Mesothelial cell of epicardium (in vitro differentiated cells): ENCODE measurements around the gene SLC9A1. TPM values are rescaled to one million over a fixed set of nuclear protein-coding genes. Genes with fewer than 3 reads are reported as not detected.

Experiments
- DNase-seq, 2 experiments: peaks; one replicate each; pipeline ENCODE4 v3.0.0; 2021; ENCODE audit warnings: low spot score in 2 of 2; ENCODE audit not compliant: unreplicated experiment in 2 of 2
- H3K27ac Mint-ChIP-seq: 2 replicates; pipeline ENCODE4 v1.8.0; 2021; ENCODE audit warnings: mixed read lengths
- H3K27me3 Mint-ChIP-seq: 2 replicates; pipeline ENCODE4 v1.8.0; 2021; ENCODE audit warnings: low read depth, mixed read lengths
- H3K36me3 Mint-ChIP-seq: 2 replicates; pipeline ENCODE4 v1.8.0; 2021; ENCODE audit warnings: mixed read lengths
- H3K4me1 Mint-ChIP-seq: 2 replicates; pipeline ENCODE4 v1.8.0; 2021; ENCODE audit warnings: mixed read lengths
- H3K4me3 Mint-ChIP-seq: 2 replicates; pipeline ENCODE4 v1.8.0; 2021; ENCODE audit warnings: mild to moderate bottlenecking, moderate library complexity, mixed read lengths
- H3K9me3 Mint-ChIP-seq: 2 replicates; pipeline ENCODE4 v1.8.0; 2021; ENCODE audit warnings: mixed read lengths
- total RNA-seq: library from RNA; stranded (reverse); gene quantifications from 3 replicates; pipeline ENCODE4 v1.2.1, GENCODE V29; 2021
- TF ChIP-seq, protein P1 (sequence below): fragments of 200-600 bp; sonication (generic); IDR thresholded peaks from one replicate; pipeline ENCODE4 v1.5.0; 2021; ENCODE audit warnings: antibody characterized with exemption; ENCODE audit not compliant: unreplicated experiment

The SLC9A1 gene
- total RNA-seq, 1 donor from 2014 or later: 33.9 TPM

DNA sequence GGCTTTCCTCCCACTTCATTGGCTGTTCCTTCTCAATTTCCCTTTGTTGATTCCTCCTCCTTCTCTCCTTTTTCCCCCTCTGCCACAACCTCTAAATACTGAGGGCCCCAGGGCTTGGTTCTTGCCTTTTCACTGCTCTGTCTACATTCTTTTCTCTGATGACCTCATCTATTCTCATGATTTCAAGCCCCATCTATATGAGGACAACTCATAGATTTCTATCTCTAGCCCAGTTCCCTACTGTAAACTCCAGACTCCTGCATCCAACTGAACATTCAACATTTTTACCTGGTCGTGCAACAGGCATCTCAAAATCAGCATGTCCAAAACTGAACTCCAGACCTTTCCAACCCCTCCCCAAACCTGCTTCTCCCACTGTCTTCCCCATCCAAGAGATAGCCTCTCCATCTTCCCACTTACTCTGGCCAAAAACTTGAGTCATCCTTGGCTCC lies 11.5 kb upstream of the SLC9A1 start:
- Mint-ChIP-seq H3K27me3 (no peaks in the 10 kb centered on the region), H3K4me1 (no peaks in the 10 kb centered on the region), H3K4me3 (no peak overlapping the region), H3K27ac (no peak overlapping the region), H3K9me3 (no peaks in the 10 kb centered on the region), H3K36me3 (no peaks in the 10 kb centered on the region)
- DNase-seq: no peak
- TF ChIP-seq, protein P1, sequence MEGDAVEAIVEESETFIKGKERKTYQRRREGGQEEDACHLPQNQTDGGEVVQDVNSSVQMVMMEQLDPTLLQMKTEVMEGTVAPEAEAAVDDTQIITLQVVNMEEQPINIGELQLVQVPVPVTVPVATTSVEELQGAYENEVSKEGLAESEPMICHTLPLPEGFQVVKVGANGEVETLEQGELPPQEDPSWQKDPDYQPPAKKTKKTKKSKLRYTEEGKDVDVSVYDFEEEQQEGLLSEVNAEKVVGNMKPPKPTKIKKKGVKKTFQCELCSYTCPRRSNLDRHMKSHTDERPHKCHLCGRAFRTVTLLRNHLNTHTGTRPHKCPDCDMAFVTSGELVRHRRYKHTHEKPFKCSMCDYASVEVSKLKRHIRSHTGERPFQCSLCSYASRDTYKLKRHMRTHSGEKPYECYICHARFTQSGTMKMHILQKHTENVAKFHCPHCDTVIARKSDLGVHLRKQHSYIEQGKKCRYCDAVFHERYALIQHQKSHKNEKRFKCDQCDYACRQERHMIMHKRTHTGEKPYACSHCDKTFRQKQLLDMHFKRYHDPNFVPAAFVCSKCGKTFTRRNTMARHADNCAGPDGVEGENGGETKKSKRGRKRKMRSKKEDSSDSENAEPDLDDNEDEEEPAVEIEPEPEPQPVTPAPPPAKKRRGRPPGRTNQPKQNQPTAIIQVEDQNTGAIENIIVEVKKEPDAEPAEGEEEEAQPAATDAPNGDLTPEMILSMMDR: no peak

DNA sequence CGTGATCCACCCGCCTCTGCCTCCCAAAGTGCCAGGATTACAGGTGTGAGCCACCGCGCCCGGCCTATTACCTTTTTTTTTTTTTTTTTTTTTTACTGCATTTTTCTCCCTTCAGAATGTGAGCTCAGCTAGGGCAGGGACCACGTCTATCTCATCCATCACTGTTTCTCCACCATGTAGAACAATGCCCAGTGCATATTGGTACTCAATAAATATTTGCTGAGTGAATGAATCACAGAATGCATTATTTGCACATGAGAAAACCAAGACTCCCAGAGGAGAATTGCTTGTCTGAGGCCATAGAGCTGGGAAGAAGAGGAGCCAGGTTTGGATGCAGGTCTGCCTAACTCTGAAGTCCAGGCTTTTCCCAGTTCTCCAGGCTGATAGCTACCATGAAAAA lies 8.2 kb upstream of the SLC9A1 start:
- H3K9me3 Mint-ChIP-seq: no peaks in the 10 kb centered on the region
- no peak overlapping the region for H3K4me3 Mint-ChIP-seq
- no peak overlapping the region for H3K27ac Mint-ChIP-seq
- H3K27me3 Mint-ChIP-seq: no peaks in the 10 kb centered on the region
- H3K4me1 Mint-ChIP-seq: no peaks in the 10 kb centered on the region
- TF ChIP-seq, protein P1: no peak
- DNase-seq: no peak
- no peaks in the 10 kb centered on the region for H3K36me3 Mint-ChIP-seq

DNA sequence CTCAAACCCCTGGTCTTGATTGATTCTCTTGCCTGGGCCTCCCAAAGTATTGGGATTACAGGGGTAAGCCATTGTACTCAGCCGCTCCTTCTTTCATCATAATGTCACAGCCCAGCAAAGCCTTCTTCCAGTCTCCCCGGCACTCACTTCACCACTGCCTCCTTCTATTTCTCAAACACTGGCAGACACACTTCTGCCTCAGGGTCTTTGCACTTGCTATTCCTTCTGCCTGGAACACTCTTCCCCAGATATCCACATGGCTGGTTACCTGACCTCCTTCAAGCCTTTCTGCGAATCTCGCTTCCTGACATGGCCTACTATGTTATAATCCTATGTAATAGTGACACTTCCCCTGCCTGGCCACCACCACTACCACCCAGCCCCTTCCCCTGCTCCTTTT lies 7.2 kb upstream of the SLC9A1 start:
- no peak for DNase-seq
- TF ChIP-seq, protein P1: no peak
- H3K36me3 Mint-ChIP-seq: no peaks in the 10 kb centered on the region
- H3K9me3 Mint-ChIP-seq: no peaks in the 10 kb centered on the region
- H3K4me1 Mint-ChIP-seq: no peaks in the 10 kb centered on the region
- no peaks in the 10 kb centered on the region for H3K27me3 Mint-ChIP-seq
- H3K4me3 Mint-ChIP-seq: no peak overlapping the region
- H3K27ac Mint-ChIP-seq: no peak overlapping the region

DNA sequence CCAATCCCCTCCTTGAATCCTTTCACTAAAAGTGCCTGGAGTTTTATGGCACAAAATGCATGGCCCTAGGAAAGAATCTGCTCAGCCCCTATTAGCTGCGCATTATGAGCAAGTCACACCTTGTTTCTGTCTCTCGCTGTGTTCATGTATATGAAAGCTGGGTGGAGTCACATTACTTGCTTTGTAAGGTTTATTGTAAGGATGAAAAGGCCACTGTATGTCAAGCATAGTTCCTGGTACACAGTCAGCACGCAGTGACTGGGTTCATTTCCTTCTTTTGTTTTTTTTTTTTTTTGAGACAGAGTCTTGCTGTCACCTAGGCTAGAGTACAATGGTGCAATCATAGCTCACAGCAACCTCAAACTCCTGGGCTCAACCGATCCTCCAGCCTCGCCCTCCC lies 6.7 kb upstream of the SLC9A1 start:
- Mint-ChIP-seq H3K4me1 (no peaks in the 10 kb centered on the region), H3K9me3 (no peaks in the 10 kb centered on the region), H3K27ac (no peak overlapping the region), H3K27me3 (no peaks in the 10 kb centered on the region), H3K4me3 (no peak overlapping the region), H3K36me3 (no peaks in the 10 kb centered on the region)
- DNase-seq: no peak
- TF ChIP-seq, protein P1: no peak

DNA sequence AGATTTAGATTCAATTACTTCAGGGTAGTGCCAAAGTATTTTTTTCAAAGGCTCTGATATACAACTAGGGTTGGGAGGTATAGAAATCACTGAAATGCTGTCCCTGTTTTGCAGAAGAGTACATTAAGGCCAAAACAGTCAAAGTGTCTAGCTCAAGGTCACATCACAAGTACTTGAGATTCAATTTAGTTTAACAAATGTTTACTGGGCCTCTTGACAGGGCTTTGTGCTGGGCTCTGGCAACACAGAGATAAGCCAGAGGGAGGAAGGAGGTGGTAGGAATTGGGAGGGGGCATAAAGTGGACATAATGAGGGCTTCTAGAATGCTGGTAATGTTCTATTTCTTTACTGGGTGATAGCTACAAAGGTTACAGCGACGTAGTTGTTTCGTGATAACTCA lies 2.3 kb upstream of the SLC9A1 start:
- no peak overlapping the region for H3K4me3 Mint-ChIP-seq
- no peaks in the 10 kb centered on the region for H3K9me3 Mint-ChIP-seq
- H3K4me1 Mint-ChIP-seq: peaks cover 31% of the 10 kb centered on the region
- peak overlapping the region; percentile 61 for H3K27ac Mint-ChIP-seq
- no peaks in the 10 kb centered on the region for H3K36me3 Mint-ChIP-seq
- DNase-seq: no peak
- H3K27me3 Mint-ChIP-seq: no peaks in the 10 kb centered on the region
- TF ChIP-seq, protein P1: no peak

DNA sequence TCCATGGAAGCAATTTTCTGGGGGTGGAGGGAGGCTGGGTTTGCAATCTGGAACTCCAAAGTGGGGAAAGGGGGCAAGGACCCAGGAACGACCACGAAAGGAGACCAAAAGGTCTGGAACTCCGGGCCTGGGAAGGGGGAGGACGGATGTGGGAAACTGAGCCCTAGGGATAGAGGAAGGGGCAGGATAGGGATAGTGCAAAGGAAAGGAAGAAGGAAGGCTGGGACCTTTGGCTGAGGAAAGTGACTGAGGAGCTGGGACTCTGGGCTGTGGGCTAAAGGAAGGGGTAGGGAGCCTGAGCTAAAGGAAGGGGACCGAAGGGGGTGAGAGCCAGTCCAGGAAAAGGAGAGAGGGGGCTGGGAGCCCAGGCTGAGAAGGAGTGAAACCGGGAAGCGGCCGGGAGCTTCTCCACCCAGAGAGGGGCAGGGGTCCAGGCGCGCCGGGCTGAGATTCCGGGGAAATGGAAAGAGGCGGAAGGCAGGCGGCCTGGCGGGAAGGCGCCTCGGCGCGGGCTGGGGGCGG lies 395 bp downstream of the SLC9A1 start:
- H3K9me3 Mint-ChIP-seq: no peaks in the 10 kb centered on the region
- H3K4me3 Mint-ChIP-seq: peak overlapping the region; percentile 92
- H3K27me3 Mint-ChIP-seq: no peaks in the 10 kb centered on the region
- H3K4me1 Mint-ChIP-seq: peaks cover 43% of the 10 kb centered on the region
- H3K27ac Mint-ChIP-seq: peak overlapping the region; percentile 97
- TF ChIP-seq, protein P1: no peak
- DNase-seq: no peak
- no peaks in the 10 kb centered on the region for H3K36me3 Mint-ChIP-seq
